CD8-positive, alpha-beta memory T cell (primary cell): ENCODE results near the gene PHLDB3. TPM values are rescaled to one million over a fixed set of nuclear protein-coding genes. Genes with fewer than 3 reads are reported as not detected.

ENCODE experiments used
- CTCF ChIA-PET: fragments of 350-600 bp; sonication (Branson Sonifier 250); formaldehyde crosslinking; loops from one replicate; lab custom pipeline; 2021; ENCODE audit warnings: antibody characterized with exemption; lab: Charles Lee
- POLR2A ChIA-PET: fragments of 350-600 bp; sonication (Branson Sonifier 250); formaldehyde crosslinking; loops from one replicate; lab custom pipeline; 2021; ENCODE audit warnings: antibody characterized with exemption; lab: Charles Lee
- DNase-seq, 5 donors: peaks; one replicate each; pipeline versions ENCODE4 v3.0.0 to v3.0.0-alpha.2; 2020 to 2022; ENCODE audit warnings: mixed read lengths in 1 of 5
- H3K27ac ChIP-seq: one replicate; pipeline ENCODE4 v1.7.0; 2013; ENCODE audit warnings: low read depth, mild to moderate bottlenecking, low read length, moderate library complexity
- H3K27me3 ChIP-seq: 2 replicates; pipeline ENCODE4 v1.7.0; 2013; ENCODE audit warnings: low read length, mild to moderate bottlenecking; ENCODE audit not compliant: insufficient read depth, poor library complexity, severe bottlenecking
- H3K36me3 ChIP-seq: 2 replicates; pipeline ENCODE4 v1.7.0; 2013; ENCODE audit warnings: mild to moderate bottlenecking, low read length, moderate library complexity; ENCODE audit not compliant: insufficient read depth
- H3K4me1 ChIP-seq: 2 replicates; pipeline ENCODE4 v1.7.0; 2013; ENCODE audit warnings: mild to moderate bottlenecking, low read length, moderate library complexity; ENCODE audit not compliant: insufficient read depth
- H3K4me3 ChIP-seq: 2 replicates; pipeline ENCODE4 v1.7.0; 2013; ENCODE audit warnings: mild to moderate bottlenecking, low read length
- H3K9me3 ChIP-seq: 2 replicates; pipeline ENCODE4 v1.7.0; 2013; ENCODE audit warnings: mild to moderate bottlenecking, low read length
- H3K27ac Mint-ChIP-seq, 8 donors: one replicate each; pipeline ENCODE4 v1.8.0; 2020 to 2021; ENCODE audit warnings: mixed read lengths in 8 of 8, mild to moderate bottlenecking in 6 of 8, inconsistent platforms in 3 of 8, moderate library complexity in 3 of 8
- H3K27me3 Mint-ChIP-seq, 2 donors: one replicate each; pipeline ENCODE4 v1.8.0; 2020 to 2021; ENCODE audit warnings: mixed read lengths in 2 of 2, mild to moderate bottlenecking in 1 of 2, moderate library complexity in 1 of 2
- H3K36me3 Mint-ChIP-seq, 3 donors: one replicate each; pipeline ENCODE4 v1.8.0; 2020 to 2021; ENCODE audit warnings: mixed read lengths in 3 of 3, inconsistent platforms in 1 of 3, mild to moderate bottlenecking in 1 of 3
- H3K4me1 Mint-ChIP-seq, 3 donors: one replicate each; pipeline ENCODE4 v1.8.0; 2020 to 2021; ENCODE audit warnings: mixed read lengths in 3 of 3, inconsistent platforms in 1 of 3, mild to moderate bottlenecking in 1 of 3
- H3K4me3 Mint-ChIP-seq, 7 donors: one replicate each; pipeline ENCODE4 v1.8.0; 2020 to 2021; ENCODE audit warnings: mixed read lengths in 7 of 7, mild to moderate bottlenecking in 6 of 7, moderate library complexity in 4 of 7, inconsistent platforms in 2 of 7
- H3K9me3 Mint-ChIP-seq, 5 donors: one replicate each; pipeline ENCODE4 v1.8.0; 2020 to 2022; ENCODE audit warnings: mixed read lengths in 5 of 5, mild to moderate bottlenecking in 3 of 5, moderate library complexity in 2 of 5, inconsistent platforms in 1 of 5
- polyA plus RNA-seq: library from polyadenylated mRNA; unstranded; fragments of 300-500 nt; fragmentation: Illumina TruSeq; gene quantifications from one replicate; pipeline ENCODE4 v1.2.3, GENCODE V29; 2021
- total RNA-seq, 2 experiments: library from RNA; stranded (reverse); gene quantifications; one replicate each; pipeline ENCODE4 v1.2.3, GENCODE V29; 2021

Gene PHLDB3
- total and polyA plus RNA-seq, 3 experiments from 2014 or later, result 8.1 to 15.4 (median 13.5) TPM

DNA sequence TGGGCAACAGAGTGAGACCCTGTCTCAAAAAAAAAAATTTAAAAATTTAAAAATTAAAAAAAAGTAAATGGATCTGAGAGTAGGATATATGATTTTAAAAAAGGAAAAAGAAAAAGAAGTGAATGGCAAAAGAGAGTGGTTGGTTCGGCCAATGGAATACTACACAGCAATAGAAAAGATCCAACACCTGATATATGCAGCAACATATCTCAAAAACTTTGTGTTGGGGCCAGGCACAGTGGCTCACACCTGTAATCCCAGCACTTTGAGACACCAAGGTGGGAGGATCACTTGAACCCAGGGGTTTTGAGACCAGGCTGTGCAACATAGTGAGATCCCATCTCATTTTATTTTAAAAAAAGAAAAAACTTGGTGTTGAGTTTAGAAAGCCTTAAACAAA lies 37.8 kb downstream of the PHLDB3 start:
- H3K36me3 Mint-ChIP-seq, result peaks cover 0 to 3% (median 0%) of the 10 kb centered on the region in 3 donors
- POLR2A ChIA-PET, result interaction anchor here (0.7 to 1.2 kb wide), 2 partner anchors 26 to 67 kb away, joined by 3 read pairs; no protein-coding TSS in a partner anchor
- H3K4me3 Mint-ChIP-seq, result no peak overlapping the region
- CTCF ChIA-PET, result interaction anchor here (0.9 to 1.7 kb wide), 3 partner anchors 13 to 128 kb away, joined by 3 to 4 read pairs (median 3); no protein-coding TSS in a partner anchor
- peak overlapping the region in 1 of 8 donors; percentile 56 for H3K27ac Mint-ChIP-seq
- no peaks in the 10 kb centered on the region for H3K9me3 Mint-ChIP-seq
- Histone ChIP-seq H3K27ac (no peak overlapping the region), H3K4me1 (peaks cover 54% of the 10 kb centered on the region), H3K4me3 (no peak overlapping the region), H3K27me3 (no peaks in the 10 kb centered on the region), H3K9me3 (no peaks in the 10 kb centered on the region), H3K36me3 (no peaks in the 10 kb centered on the region)
- no peaks in the 10 kb centered on the region for H3K27me3 Mint-ChIP-seq
- peaks cover 37 to 65% (median 49%) of the 10 kb centered on the region in 3 donors for H3K4me1 Mint-ChIP-seq
- DNase-seq, result no peak

- no peak for DNase-seq
- Mint-ChIP-seq H3K27me3 (no peaks in the 10 kb centered on the region), H3K4me3 (peak within 1 kb of the TSS; percentile 18 to 97 (median 93)), H3K36me3 (peaks cover 0 to 3% (median 0%) of the 10 kb centered on the region in 3 donors), H3K4me1 (peaks cover 42 to 68% (median 49%) of the 10 kb centered on the region in 3 donors), H3K27ac (peak within 1 kb of the TSS; percentile 41 to 99 (median 96)), H3K9me3 (no peaks in the 10 kb centered on the region)
- CTCF ChIA-PET, result interaction anchor here (0.9 to 1.7 kb wide), 5 partner anchors 14 to 129 kb away, joined by 3 to 7 read pairs (median 3); partner anchors contain the start of gene PHLDB3
- POLR2A ChIA-PET, result interaction anchor here (0.6 to 1.2 kb wide), 2 partner anchors 11 to 68 kb away, joined by 3 read pairs; no protein-coding TSS in a partner anchor
- H3K4me3 ChIP-seq, result peak within 1 kb of the TSS; percentile 94
- H3K9me3 ChIP-seq, result no peaks in the 10 kb centered on the region
- H3K27me3 ChIP-seq, result no peaks in the 10 kb centered on the region
- peak within 1 kb of the TSS; percentile 80 for H3K27ac ChIP-seq
- no peaks in the 10 kb centered on the region for H3K36me3 ChIP-seq
- H3K4me1 ChIP-seq, result peaks cover 44% of the 10 kb centered on the region
Measured at GRCh38 chr19:43465468-43466120, 39.0 kb downstream of the PHLDB3 start, which contains the start of gene LYPD3. LYPD3 (minus strand) TSS chr19:43465608; CDS start chr19:43465571, 37 bp downstream.

DNA sequence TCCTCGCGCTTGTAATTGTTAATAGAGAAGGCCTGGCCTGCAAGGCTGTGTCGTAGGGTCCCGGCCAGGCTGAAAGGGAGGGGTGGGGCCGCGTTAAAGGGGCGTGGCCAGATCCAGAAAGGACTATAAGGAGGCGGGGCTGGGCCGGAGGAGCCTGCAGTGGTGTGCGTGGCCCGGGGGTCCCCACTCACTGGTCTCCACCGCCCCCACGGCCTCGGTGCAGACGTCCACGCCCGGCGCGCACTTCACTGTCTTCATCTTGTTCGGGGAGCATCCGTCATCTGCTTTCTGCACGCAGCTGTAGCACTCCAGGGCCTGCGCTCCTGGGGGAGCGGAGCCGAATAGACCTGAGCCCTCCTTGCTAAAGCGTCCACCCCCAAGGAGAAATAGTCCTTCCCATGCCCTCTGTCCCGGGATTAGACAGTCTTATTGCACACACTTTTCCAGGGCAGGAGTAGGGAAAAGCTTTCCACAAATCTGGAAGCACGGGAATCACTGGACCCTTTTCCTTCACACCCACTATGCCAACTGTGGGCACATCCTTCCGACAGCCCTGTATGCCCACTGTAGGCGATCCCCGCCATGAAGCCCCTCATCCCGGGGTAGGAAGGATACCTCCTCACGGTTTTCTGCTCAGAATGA lies 40.3 kb downstream of the PHLDB3 start:
- Mint-ChIP-seq H3K36me3 (peaks cover 0 to 3% (median 0%) of the 10 kb centered on the region in 3 donors), H3K27ac (peak overlapping the region; percentile 94 to 99 (median 97)), H3K4me1 (peaks cover 35 to 58% (median 40%) of the 10 kb centered on the region in 3 donors), H3K4me3 (peak overlapping the region; percentile 89 to 97 (median 93)), H3K9me3 (no peaks in the 10 kb centered on the region), H3K27me3 (no peaks in the 10 kb centered on the region)
- Histone ChIP-seq H3K27ac (peak overlapping the region; percentile 80), H3K36me3 (no peaks in the 10 kb centered on the region), H3K4me3 (peak overlapping the region; percentile 94), H3K9me3 (no peaks in the 10 kb centered on the region), H3K27me3 (no peaks in the 10 kb centered on the region), H3K4me1 (peaks cover 38% of the 10 kb centered on the region)
- POLR2A ChIA-PET, result interaction anchor here (1.3 to 2.3 kb wide), 7 partner anchors 9 to 204 kb away, joined by 3 to 35 read pairs (median 9); partner anchors contain the start of genes PHLDB3 and ZNF575
- CTCF ChIA-PET, result interaction anchor here (0.8 to 3.0 kb wide), 10 partner anchors 9 to 204 kb away, joined by 3 to 17 read pairs (median 6); no protein-coding TSS in a partner anchor
- DNase-seq, result peak in 1 of 5 donors; percentile 75

- Histone ChIP-seq H3K4me1 (peaks cover 31% of the 10 kb centered on the region), H3K36me3 (no peaks in the 10 kb centered on the region), H3K4me3 (peak overlapping the region; percentile 94), H3K27ac (peak overlapping the region; percentile 80), H3K27me3 (no peaks in the 10 kb centered on the region), H3K9me3 (no peaks in the 10 kb centered on the region)
- ChIA-PET CTCF (interaction anchor here (1.0 to 3.0 kb wide), 12 partner anchors 9 to 205 kb away, joined by 3 to 17 read pairs (median 6); no protein-coding TSS in a partner anchor), POLR2A (interaction anchor here (0.6 to 2.3 kb wide), 9 partner anchors 10 to 205 kb away, joined by 3 to 35 read pairs (median 7); partner anchors contain the start of genes PHLDB3 and ZNF575)
- peak overlapping the region; percentile 94 to 99 (median 97) for H3K27ac Mint-ChIP-seq
- H3K9me3 Mint-ChIP-seq, result no peaks in the 10 kb centered on the region
- peak overlapping the region; percentile 89 to 97 (median 93) for H3K4me3 Mint-ChIP-seq
- peak; percentile 98 to 100 (median 99) for DNase-seq
- H3K27me3 Mint-ChIP-seq, result no peaks in the 10 kb centered on the region
- H3K4me1 Mint-ChIP-seq, result peaks cover 29 to 51% (median 33%) of the 10 kb centered on the region in 3 donors
- H3K36me3 Mint-ChIP-seq, result peaks cover 0 to 3% (median 0%) of the 10 kb centered on the region in 3 donors
Measured at GRCh38 chr19:43463381-43464133, 41.0 kb downstream of the PHLDB3 start.

GRCh38 chr19:43462785-43463380 lies 41.7 kb downstream of the PHLDB3 start:
- Mint-ChIP-seq H3K27ac (peak overlapping the region; percentile 90 to 99 (median 97)), H3K27me3 (no peaks in the 10 kb centered on the region), H3K4me3 (peak overlapping the region; percentile 89 to 97 (median 93)), H3K4me1 (peaks cover 23 to 44% (median 26%) of the 10 kb centered on the region in 3 donors), H3K9me3 (no peaks in the 10 kb centered on the region), H3K36me3 (peaks cover 0 to 3% (median 0%) of the 10 kb centered on the region in 3 donors)
- H3K27me3 ChIP-seq, result no peaks in the 10 kb centered on the region
- DNase-seq, result no peak
- ChIA-PET POLR2A (interaction anchor here (0.6 to 2.3 kb wide), 7 partner anchors 10 to 205 kb away, joined by 3 to 35 read pairs (median 9); partner anchors contain the start of genes PHLDB3 and ZNF575), CTCF (interaction anchor here (1.0 to 3.0 kb wide), 10 partner anchors 10 to 206 kb away, joined by 3 to 17 read pairs (median 6); no protein-coding TSS in a partner anchor)
- H3K36me3 ChIP-seq, result no peaks in the 10 kb centered on the region
- no peaks in the 10 kb centered on the region for H3K9me3 ChIP-seq
- H3K4me1 ChIP-seq, result peaks cover 24% of the 10 kb centered on the region
- peak overlapping the region; percentile 48 for H3K27ac ChIP-seq
- peak overlapping the region; percentile 94 for H3K4me3 ChIP-seq

GRCh38 chr19:43462383-43462782 lies 42.2 kb downstream of the PHLDB3 start:
- H3K27me3 Mint-ChIP-seq, result no peaks in the 10 kb centered on the region
- DNase-seq, result no peak
- peaks cover 21 to 40% (median 21%) of the 10 kb centered on the region in 3 donors for H3K4me1 Mint-ChIP-seq
- peak overlapping the region in 6 of 7 donors; percentile 49 to 97 (median 91) for H3K4me3 Mint-ChIP-seq
- Histone ChIP-seq H3K36me3 (no peaks in the 10 kb centered on the region), H3K27ac (no peak overlapping the region), H3K9me3 (no peaks in the 10 kb centered on the region), H3K4me3 (peak overlapping the region; percentile 94), H3K27me3 (no peaks in the 10 kb centered on the region), H3K4me1 (peaks cover 20% of the 10 kb centered on the region)
- ChIA-PET CTCF (interaction anchor here (1.4 to 3.0 kb wide), 5 partner anchors 15 to 206 kb away, joined by 5 to 17 read pairs (median 8); no protein-coding TSS in a partner anchor), POLR2A (interaction anchor here (1.9 to 2.3 kb wide), 3 partner anchors 11 to 42 kb away, joined by 14 to 35 read pairs (median 20); partner anchors contain the start of gene PHLDB3)
- H3K9me3 Mint-ChIP-seq, result no peaks in the 10 kb centered on the region
- H3K36me3 Mint-ChIP-seq, result peaks cover 0 to 3% (median 0%) of the 10 kb centered on the region in 3 donors
- peak overlapping the region in 7 of 8 donors; percentile 1 to 99 (median 95) for H3K27ac Mint-ChIP-seq
